K562 (cell line): ENCODE measurements around the gene ELAVL3. TPM values are rescaled to one million over a fixed set of nuclear protein-coding genes. Genes with fewer than 3 reads are reported as not detected.
A peak's percentile ranks its signal among the peaks of the same experiment; 100 is the strongest.

Experiments
- CXXC5 ChIP-seq: fragments of 250-450 bp; sonication (Bioruptor Pico); IDR thresholded peaks from 2 replicates; pipeline ENCODE4 v1.8.0; 2022; ENCODE audit warnings: inconsistent platforms, mild to moderate bottlenecking, moderate library complexity
- HDGF ChIP-seq: fragments of 450-650 bp; IDR thresholded peaks from 2 replicates; pipeline ENCODE4 v1.6.1; 2016
- NR2C2 ChIP-seq, 2 experiments: fragments of 200-800 bp in 1 of 2; sonication (Bioruptor generic) in 1 of 2; sonication (generic) in 1 of 2; formaldehyde crosslinking in 1 of 2; IDR thresholded peaks; 2 replicates each; pipeline versions ENCODE4 v1.6.1 to v1.8.0; 2016 to 2022; ENCODE audit warnings: mild to moderate bottlenecking in 1 of 2, missing compliant biosample characterization in 1 of 2, missing genetic modification characterization in 1 of 2, missing genetic modification reagents in 1 of 2
- OTX1 ChIP-seq: fragments of 450-650 bp; formaldehyde crosslinking; IDR thresholded peaks from 2 replicates; pipeline ENCODE4 v1.4.0; 2022; ENCODE audit warnings: mild to moderate bottlenecking
- PHB ChIP-seq: fragments of 250-450 bp; sonication (Bioruptor Pico); IDR thresholded peaks from 2 replicates; pipeline ENCODE4 v1.5.0; 2021
- POLR2A ChIP-seq: fragments of 450-650 bp; conservative IDR thresholded peaks from 2 replicates; pipeline ENCODE4 v1.6.1; 2016
- PRMT5 ChIP-seq: sonication (generic); formaldehyde crosslinking; IDR thresholded peaks from 2 replicates; pipeline ENCODE4 v1.5.0; 2020; ENCODE audit warnings: missing genetic modification reagents
- RCOR1 ChIP-seq, 2 experiments: IDR thresholded peaks; 2 replicates each; pipeline ENCODE4 v1.6.1; 2012; ENCODE audit warnings: low read depth in 2 of 2, low read length in 2 of 2, borderline replicate concordance in 1 of 2, improper control_type of control experiment in 1 of 2
- STAT5A ChIP-seq: IDR thresholded peaks from 2 replicates; pipeline ENCODE4 v1.6.1; 2012; ENCODE audit warnings: low read length, inconsistent platforms, borderline replicate concordance
- polyA plus RNA-seq, 8 experiments: library from polyadenylated mRNA; depleted of rRNA in 4 of 8; stranded (reverse) in 5 of 8; unstranded in 3 of 8; fragments of >200 nt; fragmentation: Nextera tagmentation in 2 of 8; fragmentation: Illumina TruSeq in 1 of 8; extraction: Ambion mirVana in 2 of 8; extraction: Trizol in 1 of 8; gene quantifications; 2 replicates each; pipeline versions ENCODE4 v1.2.1 to v1.2.3, GENCODE V29; 2011 to 2014; ENCODE audit warnings: inconsistent platforms in 1 of 8, missing spikeins in 1 of 8
- total RNA-seq, 7 experiments: library from RNA; depleted of rRNA in 6 of 7; stranded (reverse); fragments of >200 nt in 6 of 7; fragmentation: Illumina TruSeq in 2 of 7; extraction: Trizol in 2 of 7; gene quantifications; 2 replicates each; pipeline versions ENCODE4 v1.2.1 to v1.2.3, GENCODE V29; 2011 to 2021; ENCODE audit warnings: low replicate concordance in 1 of 7
- TF ChIP-seq, protein P1 (sequence below): fragments of 250-450 bp; sonication (Bioruptor Pico); IDR thresholded peaks from 2 replicates; pipeline ENCODE4 v1.9.0; 2021; ENCODE audit warnings: mild to moderate bottlenecking, inconsistent platforms
- TF ChIP-seq, protein P2 (sequence below): fragments of 250-450 bp; sonication (Bioruptor Pico); IDR thresholded peaks from 2 replicates; pipeline ENCODE4 v1.4.0; 2020
- TF ChIP-seq, protein P3 (sequence below): IDR thresholded peaks from 2 replicates; pipeline ENCODE4 v1.6.1; 2011; ENCODE audit warnings: borderline replicate concordance, low read depth, mild to moderate bottlenecking, moderate library complexity, low read length; ENCODE audit not compliant: insufficient read depth, poor library complexity, severe bottlenecking
- TF ChIP-seq, protein P4 (sequence below), 2 experiments: IDR thresholded peaks; 2 replicates each; pipeline ENCODE4 v1.6.1; 2011; ENCODE audit warnings: borderline replicate concordance in 1 of 2, control low read depth in 1 of 2, low read depth in 1 of 2, low read length in 1 of 2, mild to moderate bottlenecking in 1 of 2, mixed read lengths in 1 of 2, moderate library complexity in 1 of 2; ENCODE audit not compliant: insufficient read depth in 1 of 2, insufficient read length in 1 of 2, poor library complexity in 1 of 2, severe bottlenecking in 1 of 2; ENCODE audit errors: extremely low read depth in 1 of 2
- TF ChIP-seq, protein P5 (sequence below): fragments of 250-450 bp; sonication (Bioruptor Pico); IDR thresholded peaks from 2 replicates; pipeline ENCODE4 v1.8.0; 2022; ENCODE audit warnings: inconsistent platforms

ELAVL3 gene
- total and polyA plus RNA-seq, 9 of the 15 experiments (the other 6 are each of a cell fraction or from before 2014, with no cell fraction given): not detected

DNA sequence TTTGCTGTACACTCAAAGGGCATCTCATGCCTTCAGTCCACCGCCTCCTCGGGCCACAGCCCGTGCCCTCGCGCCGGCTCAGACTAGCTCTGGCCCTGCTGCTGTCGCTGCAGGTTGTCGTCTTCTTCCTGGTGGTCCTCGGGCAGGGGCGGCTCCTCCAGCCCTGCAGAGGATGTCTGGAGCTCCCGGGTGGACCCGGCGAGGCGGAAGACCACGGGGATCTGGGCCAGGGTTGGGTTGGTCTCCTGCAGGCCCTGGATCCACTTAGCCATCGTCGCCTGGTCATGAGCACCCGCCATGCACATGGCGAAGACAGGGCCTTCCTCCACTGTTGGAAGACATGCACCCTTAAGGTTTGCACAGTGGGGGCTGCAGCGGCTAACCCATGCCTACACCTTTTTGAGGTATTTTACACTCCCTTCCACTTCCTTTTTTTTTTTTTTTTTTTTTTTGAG is 25.3 kb upstream of the ELAVL3 start (continued):
- TF ChIP-seq, protein P1, sequence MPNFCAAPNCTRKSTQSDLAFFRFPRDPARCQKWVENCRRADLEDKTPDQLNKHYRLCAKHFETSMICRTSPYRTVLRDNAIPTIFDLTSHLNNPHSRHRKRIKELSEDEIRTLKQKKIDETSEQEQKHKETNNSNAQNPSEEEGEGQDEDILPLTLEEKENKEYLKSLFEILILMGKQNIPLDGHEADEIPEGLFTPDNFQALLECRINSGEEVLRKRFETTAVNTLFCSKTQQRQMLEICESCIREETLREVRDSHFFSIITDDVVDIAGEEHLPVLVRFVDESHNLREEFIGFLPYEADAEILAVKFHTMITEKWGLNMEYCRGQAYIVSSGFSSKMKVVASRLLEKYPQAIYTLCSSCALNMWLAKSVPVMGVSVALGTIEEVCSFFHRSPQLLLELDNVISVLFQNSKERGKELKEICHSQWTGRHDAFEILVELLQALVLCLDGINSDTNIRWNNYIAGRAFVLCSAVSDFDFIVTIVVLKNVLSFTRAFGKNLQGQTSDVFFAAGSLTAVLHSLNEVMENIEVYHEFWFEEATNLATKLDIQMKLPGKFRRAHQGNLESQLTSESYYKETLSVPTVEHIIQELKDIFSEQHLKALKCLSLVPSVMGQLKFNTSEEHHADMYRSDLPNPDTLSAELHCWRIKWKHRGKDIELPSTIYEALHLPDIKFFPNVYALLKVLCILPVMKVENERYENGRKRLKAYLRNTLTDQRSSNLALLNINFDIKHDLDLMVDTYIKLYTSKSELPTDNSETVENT (CRISPR knock-in tag): peak; percentile 54; the same call in 1 of the 2 replicates
- no peak for TF ChIP-seq RCOR1 (IDR thresholded peaks at IDR 0.05; ENCODE audit: borderline replicate concordance in 1 of 2, low read depth in 2 of 2, low read length in 2 of 2)
- 0 out of 2 replicates have a peak, but pooled peaks have one; percentile 52 for TF ChIP-seq NR2C2 (CRISPR knock-in tag; IDR thresholded peaks at IDR 0.05)
- TF ChIP-seq NR2C2 (tag; IDR thresholded peaks at IDR 0.05): no peak
- TF ChIP-seq, protein P2, sequence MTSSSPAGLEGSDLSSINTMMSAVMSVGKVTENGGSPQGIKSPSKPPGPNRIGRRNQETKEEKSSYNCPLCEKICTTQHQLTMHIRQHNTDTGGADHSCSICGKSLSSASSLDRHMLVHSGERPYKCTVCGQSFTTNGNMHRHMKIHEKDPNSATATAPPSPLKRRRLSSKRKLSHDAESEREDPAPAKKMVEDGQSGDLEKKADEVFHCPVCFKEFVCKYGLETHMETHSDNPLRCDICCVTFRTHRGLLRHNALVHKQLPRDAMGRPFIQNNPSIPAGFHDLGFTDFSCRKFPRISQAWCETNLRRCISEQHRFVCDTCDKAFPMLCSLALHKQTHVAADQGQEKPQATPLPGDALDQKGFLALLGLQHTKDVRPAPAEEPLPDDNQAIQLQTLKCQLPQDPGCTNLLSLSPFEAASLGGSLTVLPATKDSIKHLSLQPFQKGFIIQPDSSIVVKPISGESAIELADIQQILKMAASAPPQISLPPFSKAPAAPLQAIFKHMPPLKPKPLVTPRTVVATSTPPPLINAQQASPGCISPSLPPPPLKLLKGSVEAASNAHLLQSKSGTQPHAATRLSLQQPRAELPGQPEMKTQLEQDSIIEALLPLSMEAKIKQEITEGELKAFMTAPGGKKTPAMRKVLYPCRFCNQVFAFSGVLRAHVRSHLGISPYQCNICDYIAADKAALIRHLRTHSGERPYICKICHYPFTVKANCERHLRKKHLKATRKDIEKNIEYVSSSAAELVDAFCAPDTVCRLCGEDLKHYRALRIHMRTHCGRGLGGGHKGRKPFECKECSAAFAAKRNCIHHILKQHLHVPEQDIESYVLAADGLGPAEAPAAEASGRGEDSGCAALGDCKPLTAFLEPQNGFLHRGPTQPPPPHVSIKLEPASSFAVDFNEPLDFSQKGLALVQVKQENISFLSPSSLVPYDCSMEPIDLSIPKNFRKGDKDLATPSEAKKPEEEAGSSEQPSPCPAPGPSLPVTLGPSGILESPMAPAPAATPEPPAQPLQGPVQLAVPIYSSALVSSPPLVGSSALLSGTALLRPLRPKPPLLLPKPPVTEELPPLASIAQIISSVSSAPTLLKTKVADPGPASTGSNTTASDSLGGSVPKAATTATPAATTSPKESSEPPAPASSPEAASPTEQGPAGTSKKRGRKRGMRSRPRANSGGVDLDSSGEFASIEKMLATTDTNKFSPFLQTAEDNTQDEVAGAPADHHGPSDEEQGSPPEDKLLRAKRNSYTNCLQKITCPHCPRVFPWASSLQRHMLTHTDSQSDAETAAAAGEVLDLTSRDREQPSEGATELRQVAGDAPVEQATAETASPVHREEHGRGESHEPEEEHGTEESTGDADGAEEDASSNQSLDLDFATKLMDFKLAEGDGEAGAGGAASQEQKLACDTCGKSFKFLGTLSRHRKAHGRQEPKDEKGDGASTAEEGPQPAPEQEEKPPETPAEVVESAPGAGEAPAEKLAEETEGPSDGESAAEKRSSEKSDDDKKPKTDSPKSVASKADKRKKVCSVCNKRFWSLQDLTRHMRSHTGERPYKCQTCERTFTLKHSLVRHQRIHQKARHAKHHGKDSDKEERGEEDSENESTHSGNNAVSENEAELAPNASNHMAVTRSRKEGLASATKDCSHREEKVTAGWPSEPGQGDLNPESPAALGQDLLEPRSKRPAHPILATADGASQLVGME: no peak
- TF ChIP-seq, protein P3, sequence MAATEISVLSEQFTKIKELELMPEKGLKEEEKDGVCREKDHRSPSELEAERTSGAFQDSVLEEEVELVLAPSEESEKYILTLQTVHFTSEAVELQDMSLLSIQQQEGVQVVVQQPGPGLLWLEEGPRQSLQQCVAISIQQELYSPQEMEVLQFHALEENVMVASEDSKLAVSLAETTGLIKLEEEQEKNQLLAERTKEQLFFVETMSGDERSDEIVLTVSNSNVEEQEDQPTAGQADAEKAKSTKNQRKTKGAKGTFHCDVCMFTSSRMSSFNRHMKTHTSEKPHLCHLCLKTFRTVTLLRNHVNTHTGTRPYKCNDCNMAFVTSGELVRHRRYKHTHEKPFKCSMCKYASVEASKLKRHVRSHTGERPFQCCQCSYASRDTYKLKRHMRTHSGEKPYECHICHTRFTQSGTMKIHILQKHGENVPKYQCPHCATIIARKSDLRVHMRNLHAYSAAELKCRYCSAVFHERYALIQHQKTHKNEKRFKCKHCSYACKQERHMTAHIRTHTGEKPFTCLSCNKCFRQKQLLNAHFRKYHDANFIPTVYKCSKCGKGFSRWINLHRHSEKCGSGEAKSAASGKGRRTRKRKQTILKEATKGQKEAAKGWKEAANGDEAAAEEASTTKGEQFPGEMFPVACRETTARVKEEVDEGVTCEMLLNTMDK: no peak
- TF ChIP-seq, protein P4, sequence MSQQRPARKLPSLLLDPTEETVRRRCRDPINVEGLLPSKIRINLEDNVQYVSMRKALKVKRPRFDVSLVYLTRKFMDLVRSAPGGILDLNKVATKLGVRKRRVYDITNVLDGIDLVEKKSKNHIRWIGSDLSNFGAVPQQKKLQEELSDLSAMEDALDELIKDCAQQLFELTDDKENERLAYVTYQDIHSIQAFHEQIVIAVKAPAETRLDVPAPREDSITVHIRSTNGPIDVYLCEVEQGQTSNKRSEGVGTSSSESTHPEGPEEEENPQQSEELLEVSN (IDR thresholded peaks at IDR 0.05; ENCODE audit: borderline replicate concordance in 1 of 2, extremely low read depth in 1 of 2, insufficient read depth in 1 of 2, insufficient read length in 1 of 2, low read depth in 1 of 2, low read length in 1 of 2, poor library complexity in 1 of 2, severe bottlenecking in 1 of 2): peak; percentile 55 to 59
- peak; percentile 11; the same call in 1 of the 2 replicates for TF ChIP-seq POLR2A
- no peak for TF ChIP-seq PHB (CRISPR knock-in tag)
- 0 out of 2 replicates have a peak, but pooled peaks have one; percentile 16 for TF ChIP-seq OTX1
- no peak for TF ChIP-seq PRMT5 (CRISPR knock-in tag)
- TF ChIP-seq STAT5A: no peak
- no peak for TF ChIP-seq CXXC5
- peak; percentile 85 for TF ChIP-seq HDGF
- TF ChIP-seq, protein P5, sequence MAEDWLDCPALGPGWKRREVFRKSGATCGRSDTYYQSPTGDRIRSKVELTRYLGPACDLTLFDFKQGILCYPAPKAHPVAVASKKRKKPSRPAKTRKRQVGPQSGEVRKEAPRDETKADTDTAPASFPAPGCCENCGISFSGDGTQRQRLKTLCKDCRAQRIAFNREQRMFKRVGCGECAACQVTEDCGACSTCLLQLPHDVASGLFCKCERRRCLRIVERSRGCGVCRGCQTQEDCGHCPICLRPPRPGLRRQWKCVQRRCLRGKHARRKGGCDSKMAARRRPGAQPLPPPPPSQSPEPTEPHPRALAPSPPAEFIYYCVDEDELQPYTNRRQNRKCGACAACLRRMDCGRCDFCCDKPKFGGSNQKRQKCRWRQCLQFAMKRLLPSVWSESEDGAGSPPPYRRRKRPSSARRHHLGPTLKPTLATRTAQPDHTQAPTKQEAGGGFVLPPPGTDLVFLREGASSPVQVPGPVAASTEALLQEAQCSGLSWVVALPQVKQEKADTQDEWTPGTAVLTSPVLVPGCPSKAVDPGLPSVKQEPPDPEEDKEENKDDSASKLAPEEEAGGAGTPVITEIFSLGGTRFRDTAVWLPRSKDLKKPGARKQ (CRISPR knock-in tag): 0 out of 2 replicates have a peak, but pooled peaks have one; percentile 57
